PFSK-1 (cell line): Measurements from ENCODE around the gene CEP19.

Experiments
- FOXP2 ChIP-seq: optimal IDR thresholded peaks from 2 replicates; pipeline ENCODE3; 2011; ENCODE audit warnings: borderline replicate concordance, control low read depth, inconsistent platforms; ENCODE audit not compliant: insufficient read depth; ENCODE audit errors: extremely low read length, extremely low read depth
- POLR2AphosphoS5 ChIP-seq: IDR thresholded peaks from 2 replicates; pipeline ENCODE4 v1.6.1; 2012; ENCODE audit warnings: low read depth, mild to moderate bottlenecking, control low read depth, low read length, moderate library complexity
- SIN3A ChIP-seq: IDR thresholded peaks from 2 replicates; pipeline ENCODE4 v1.6.1; 2012; ENCODE audit warnings: mild to moderate bottlenecking, low read length, moderate library complexity, borderline replicate concordance; ENCODE audit not compliant: insufficient read depth
- TAF1 ChIP-seq: IDR thresholded peaks from 2 replicates; pipeline ENCODE4 v1.6.1; 2012; ENCODE audit warnings: low read length, control low read depth, borderline replicate concordance; ENCODE audit not compliant: insufficient read depth
- TF ChIP-seq, protein P1 (sequence below), 2 experiments: IDR thresholded peaks; 2 replicates each; pipeline versions ENCODE4 v1.6.1 to v1.8.0; 2011 to 2012; ENCODE audit warnings: low read depth in 2 of 2, low read length in 2 of 2, control low read depth in 1 of 2, inconsistent platforms in 1 of 2, mild to moderate bottlenecking in 1 of 2, moderate library complexity in 1 of 2; ENCODE audit not compliant: insufficient read depth in 1 of 2

Gene CEP19

DNA sequence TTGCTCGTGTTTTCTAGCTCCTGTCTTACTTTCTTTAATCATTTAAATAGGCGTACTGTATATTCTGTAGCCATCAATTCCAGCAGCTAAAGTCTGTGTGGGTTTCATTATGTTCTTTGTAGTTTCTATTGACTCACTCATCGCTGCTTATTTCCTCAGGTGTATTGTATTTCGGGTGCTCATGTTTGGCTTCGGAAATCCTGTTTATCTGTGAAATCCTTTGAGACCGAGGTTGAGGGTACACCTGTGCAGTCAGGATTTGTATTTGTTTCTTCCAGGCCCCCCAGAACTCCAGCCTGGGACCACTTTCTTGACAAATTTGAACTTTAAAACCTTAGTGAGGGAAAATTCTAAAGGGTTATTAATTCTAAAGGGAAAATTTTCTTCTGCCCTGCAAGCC lies 25.6 kb upstream of the CEP19 start:
- TF ChIP-seq POLR2AphosphoS5 = no peak
- TF ChIP-seq, protein P1, sequence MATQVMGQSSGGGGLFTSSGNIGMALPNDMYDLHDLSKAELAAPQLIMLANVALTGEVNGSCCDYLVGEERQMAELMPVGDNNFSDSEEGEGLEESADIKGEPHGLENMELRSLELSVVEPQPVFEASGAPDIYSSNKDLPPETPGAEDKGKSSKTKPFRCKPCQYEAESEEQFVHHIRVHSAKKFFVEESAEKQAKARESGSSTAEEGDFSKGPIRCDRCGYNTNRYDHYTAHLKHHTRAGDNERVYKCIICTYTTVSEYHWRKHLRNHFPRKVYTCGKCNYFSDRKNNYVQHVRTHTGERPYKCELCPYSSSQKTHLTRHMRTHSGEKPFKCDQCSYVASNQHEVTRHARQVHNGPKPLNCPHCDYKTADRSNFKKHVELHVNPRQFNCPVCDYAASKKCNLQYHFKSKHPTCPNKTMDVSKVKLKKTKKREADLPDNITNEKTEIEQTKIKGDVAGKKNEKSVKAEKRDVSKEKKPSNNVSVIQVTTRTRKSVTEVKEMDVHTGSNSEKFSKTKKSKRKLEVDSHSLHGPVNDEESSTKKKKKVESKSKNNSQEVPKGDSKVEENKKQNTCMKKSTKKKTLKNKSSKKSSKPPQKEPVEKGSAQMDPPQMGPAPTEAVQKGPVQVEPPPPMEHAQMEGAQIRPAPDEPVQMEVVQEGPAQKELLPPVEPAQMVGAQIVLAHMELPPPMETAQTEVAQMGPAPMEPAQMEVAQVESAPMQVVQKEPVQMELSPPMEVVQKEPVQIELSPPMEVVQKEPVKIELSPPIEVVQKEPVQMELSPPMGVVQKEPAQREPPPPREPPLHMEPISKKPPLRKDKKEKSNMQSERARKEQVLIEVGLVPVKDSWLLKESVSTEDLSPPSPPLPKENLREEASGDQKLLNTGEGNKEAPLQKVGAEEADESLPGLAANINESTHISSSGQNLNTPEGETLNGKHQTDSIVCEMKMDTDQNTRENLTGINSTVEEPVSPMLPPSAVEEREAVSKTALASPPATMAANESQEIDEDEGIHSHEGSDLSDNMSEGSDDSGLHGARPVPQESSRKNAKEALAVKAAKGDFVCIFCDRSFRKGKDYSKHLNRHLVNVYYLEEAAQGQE (IDR thresholded peaks at IDR 0.05; ENCODE audit: insufficient read depth in 1 of 2, low read depth in 2 of 2, low read length in 2 of 2) = no peak
- no peak for TF ChIP-seq SIN3A
- TF ChIP-seq TAF1 = no peak
- no peak for TF ChIP-seq FOXP2

DNA sequence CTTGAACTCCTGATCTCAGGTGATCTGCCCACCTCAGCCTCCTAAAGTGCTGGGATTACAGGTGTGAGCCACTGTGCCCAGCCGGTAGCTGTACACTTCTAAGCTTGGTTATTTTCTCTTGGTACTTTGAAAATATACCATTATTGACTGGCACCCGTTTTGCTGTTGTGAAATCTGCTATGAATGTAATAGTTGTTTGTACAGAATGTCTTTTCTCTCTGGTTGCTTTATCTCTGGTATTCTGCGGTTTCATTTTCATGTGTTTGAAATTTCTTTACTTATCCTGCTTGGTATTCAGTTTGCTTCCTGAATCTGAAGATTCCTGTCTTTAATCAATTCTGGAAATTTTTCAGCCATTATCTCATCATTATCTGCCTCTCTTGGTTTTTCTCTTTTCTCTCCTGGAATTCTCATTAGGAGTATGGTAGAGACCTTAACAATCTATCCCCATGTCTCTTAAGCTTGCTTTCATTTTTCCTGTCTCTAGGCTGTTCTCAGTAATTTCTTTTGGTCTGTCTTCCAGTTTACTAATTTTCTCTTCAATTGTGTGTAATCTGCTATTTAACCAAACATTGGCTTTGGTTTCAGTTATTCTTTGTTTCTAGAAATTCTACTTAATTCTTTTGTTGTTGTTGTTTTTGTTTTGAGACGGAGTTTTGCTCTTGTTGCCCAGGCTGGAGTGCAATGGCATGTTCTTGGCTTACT lies 24.8 kb upstream of the CEP19 start:
- no peak for TF ChIP-seq POLR2AphosphoS5
- TF ChIP-seq TAF1 = no peak

DNA sequence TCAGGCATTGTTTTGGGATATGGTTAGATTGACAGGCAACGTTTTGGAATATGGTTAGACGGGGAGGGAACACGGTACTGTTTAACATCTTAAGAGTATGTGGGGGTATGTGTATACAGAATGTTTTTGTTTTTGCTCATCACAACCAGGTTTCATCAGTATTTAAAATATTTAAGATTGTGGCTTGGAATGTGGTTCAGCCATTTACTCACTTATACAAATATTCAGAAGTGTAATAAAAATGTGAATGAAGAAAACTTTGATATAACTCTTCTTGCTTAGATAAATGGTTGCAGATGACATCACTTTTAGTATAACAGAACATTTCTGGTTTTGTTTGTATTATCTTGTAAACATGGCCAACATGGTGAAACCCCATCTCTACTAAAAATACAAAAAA lies 23.7 kb upstream of the CEP19 start:
- TF ChIP-seq SIN3A = no peak
- TF ChIP-seq POLR2AphosphoS5 = no peak
- TF ChIP-seq, protein P1 (IDR thresholded peaks at IDR 0.05; ENCODE audit: insufficient read depth in 1 of 2, low read depth in 2 of 2, low read length in 2 of 2) = no peak
- TF ChIP-seq FOXP2 = no peak
- no peak for TF ChIP-seq TAF1

DNA sequence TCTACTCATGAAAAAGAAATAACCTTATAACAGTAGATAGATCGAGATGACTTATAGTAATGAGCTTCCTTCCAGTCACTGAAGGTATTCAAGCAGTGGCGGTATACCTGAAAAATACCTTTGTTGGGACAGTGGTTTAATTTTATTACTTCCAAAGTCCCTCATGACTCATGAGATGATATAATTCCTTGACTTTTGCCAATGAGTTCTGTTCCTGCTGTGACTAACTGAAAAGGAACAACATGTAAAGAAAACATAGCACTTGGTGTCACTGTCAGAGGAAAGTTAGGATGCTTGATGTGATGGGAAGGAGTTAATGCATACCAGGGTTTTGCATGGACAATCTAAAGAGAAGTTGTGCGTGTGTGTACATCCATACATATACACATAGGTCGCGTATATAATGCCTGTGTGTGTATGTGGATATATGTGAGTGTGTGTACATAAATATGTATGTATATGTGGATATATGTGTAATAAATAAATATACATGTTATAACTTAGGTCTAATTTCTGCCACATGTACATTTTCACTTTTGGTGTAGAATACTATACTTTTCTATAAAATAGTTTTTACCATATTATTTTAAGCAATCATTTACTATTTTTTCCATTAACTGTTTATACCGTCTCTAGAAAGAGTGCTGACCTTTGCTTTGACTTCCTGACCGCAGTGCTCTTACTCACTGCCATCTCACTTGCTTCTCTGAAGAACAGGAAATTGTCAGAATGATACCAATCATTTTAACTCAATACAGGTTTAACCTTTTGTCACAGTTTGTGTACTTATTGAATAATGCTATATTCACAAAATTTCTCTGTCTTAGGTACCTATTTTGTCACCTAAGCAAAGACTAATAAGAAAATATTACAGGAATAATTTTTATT lies 15.0 kb upstream of the CEP19 start:
- TF ChIP-seq POLR2AphosphoS5 (no peak), SIN3A (no peak), TAF1 (no peak), FOXP2 (no peak)
- TF ChIP-seq, protein P1 (IDR thresholded peaks at IDR 0.05; ENCODE audit: insufficient read depth in 1 of 2, low read depth in 2 of 2, low read length in 2 of 2) = no peak

DNA sequence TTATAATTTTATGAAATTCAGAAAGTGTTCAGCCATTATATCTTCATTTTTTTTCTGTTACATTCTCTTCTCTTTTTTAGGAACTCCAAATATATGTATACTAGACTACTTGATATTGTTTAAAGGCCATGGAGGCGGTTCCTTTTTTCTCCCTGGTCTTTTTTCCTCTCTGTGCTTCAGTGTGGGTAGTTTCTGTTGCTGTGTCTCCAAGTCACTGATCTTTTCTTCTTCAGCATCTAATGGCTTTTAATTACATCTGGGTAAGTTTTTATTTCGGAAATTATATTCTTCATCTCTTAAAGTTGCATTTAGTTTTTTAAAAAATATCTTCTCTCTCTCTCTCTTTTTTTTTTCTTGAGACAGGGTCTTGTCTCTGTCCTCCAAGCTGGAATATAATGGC lies 9.0 kb upstream of the CEP19 start:
- TF ChIP-seq POLR2AphosphoS5 = no peak
- TF ChIP-seq SIN3A = no peak
- no peak for TF ChIP-seq FOXP2
- TF ChIP-seq TAF1 = no peak
- TF ChIP-seq, protein P1 (IDR thresholded peaks at IDR 0.05; ENCODE audit: insufficient read depth in 1 of 2, low read depth in 2 of 2, low read length in 2 of 2) = no peak
